Esophagus muscularis mucosa (tissue), 4 donors: Measurements from ENCODE around the gene TRIP13. TPM values are rescaled to one million over a fixed set of nuclear protein-coding genes. Genes with fewer than 3 reads are reported as not detected.

Source experiments
- DNase-seq: peaks from one replicate; pipeline ENCODE4 v3.0.0-alpha.2; 2017; ENCODE audit errors: extremely low spot score
- H3K27ac ChIP-seq, 4 donors: fragments of 200-600 bp; sonication (generic); replicated peaks in 1 of 4; 1 replicate in 3 of 4; 2 replicates in 1 of 4; pipeline ENCODE4 v1.5.1; 2016 to 2019; ENCODE audit warnings: mild to moderate bottlenecking in 1 of 4
- H3K27me3 ChIP-seq, 4 donors: fragments of 200-600 bp; sonication (generic); one replicate each; pipeline versions ENCODE4 v1.5.1 to v1.6.0; 2016 to 2019
- H3K36me3 ChIP-seq, 4 donors: fragments of 200-600 bp; sonication (generic); one replicate each; pipeline ENCODE4 v1.5.1; 2016 to 2019
- H3K4me1 ChIP-seq, 4 donors: fragments of 200-600 bp; sonication (generic); one replicate each; pipeline ENCODE4 v1.5.1; 2016 to 2019
- H3K4me3 ChIP-seq, 4 donors: fragments of 200-600 bp; sonication (generic); 1 replicate in 2 of 4; 2 replicates in 2 of 4; pipeline ENCODE4 v1.5.1; 2016 to 2019; ENCODE audit warnings: mild to moderate bottlenecking in 4 of 4, moderate library complexity in 1 of 4
- H3K9me3 ChIP-seq, 4 donors: fragments of 200-600 bp; sonication (generic); 1 replicate in 3 of 4; 2 replicates in 1 of 4; pipeline ENCODE4 v1.5.1; 2016 to 2019
- EP300 ChIP-seq: sonication (generic); formaldehyde crosslinking; IDR thresholded peaks from one replicate; pipeline ENCODE4 v1.6.1; 2017; ENCODE audit warnings: antibody characterized with exemption
- POLR2A ChIP-seq: fragments of 450-650 bp; IDR thresholded peaks from one replicate; pipeline ENCODE4 v1.6.1; 2017; ENCODE audit warnings: antibody characterized with exemption, moderate library complexity, mild to moderate bottlenecking, low read depth
- POLR2AphosphoS5 ChIP-seq, 2 donors: sonication (generic); formaldehyde crosslinking; IDR thresholded peaks; one replicate each; pipeline ENCODE4 v1.6.1; 2017; ENCODE audit warnings: antibody characterized with exemption in 2 of 2
- WGBS: methylation state at CpG from one replicate; pipeline ENCODE4 v1.1.5; 2018; 5-methylcytosine and 5-hydroxymethylcytosine counted together
- intact Hi-C: fragments of 100-400 bp; cut with DNase I; formaldehyde crosslinking; loops from one replicate; pipeline ENCODE4 v1.15.1; 2023
- total RNA-seq, 4 donors: library from RNA; depleted of rRNA; stranded (reverse); fragments of >200 nt; gene quantifications; one replicate each; pipeline versions ENCODE4 v1.1.0 to v1.2.1, GENCODE V29; 2016
- TF ChIP-seq, protein P1 (sequence below), 3 experiments: fragments of 200-600 bp in 2 of 3; fragments of 450-650 bp in 1 of 3; sonication (generic) in 2 of 3; IDR thresholded peaks; one replicate each; pipeline ENCODE4 v1.5.1; 2017 to 2019; ENCODE audit warnings: antibody characterized with exemption in 3 of 3, mild to moderate bottlenecking in 2 of 3, moderate library complexity in 1 of 3

TRIP13 gene
- total RNA-seq, 4 donors from 2014 or later: 0.65 to 0.92 (median 0.66) TPM; not detected in 1

DNA sequence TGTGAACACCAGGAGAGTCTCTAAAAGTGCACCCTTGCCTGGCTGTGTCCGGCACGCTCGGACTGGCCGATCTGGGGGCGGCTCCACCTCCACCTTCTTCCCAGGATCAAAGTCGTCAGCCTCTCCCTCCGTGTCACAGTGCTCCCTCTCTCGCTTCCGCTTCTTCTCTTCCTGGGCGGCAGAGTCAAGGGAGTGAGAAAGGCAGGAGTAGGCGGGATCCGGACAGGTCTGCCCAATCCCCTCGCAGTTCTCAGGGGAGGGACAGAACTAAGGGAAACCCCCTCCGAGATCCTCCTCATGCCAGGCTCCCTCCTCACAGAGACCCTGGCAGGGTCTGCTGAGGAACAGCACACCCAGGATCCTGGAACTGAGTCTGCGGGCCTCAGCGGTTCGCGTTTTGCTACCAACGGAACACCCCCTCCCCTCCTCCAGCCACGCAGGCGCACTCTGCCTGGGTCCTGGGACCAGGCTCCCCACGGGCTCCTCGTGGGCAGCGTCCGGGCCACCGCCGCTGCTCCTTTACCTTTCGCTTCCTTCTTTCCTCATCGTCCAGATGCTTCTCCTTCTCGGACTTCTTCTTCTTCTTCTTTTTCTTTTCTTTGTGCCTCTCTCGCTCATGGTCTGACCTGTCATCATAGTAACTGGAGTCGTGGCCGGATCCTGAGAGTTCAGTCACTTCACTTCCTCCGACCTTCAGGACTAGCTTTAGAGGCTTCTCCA is 1.4 kb upstream of the TRIP13 start:
- WGBS: 72% methylated on average over 32 of the region's 34 CpGs
- peak overlapping the region; percentile 68 to 98 (median 92) for H3K4me3 ChIP-seq
- intact Hi-C loops: no loop called here
- peaks cover 16 to 33% (median 25%) of the 10 kb centered on the region in 4 donors for H3K4me1 ChIP-seq
- DNase-seq: no peak
- no peaks in the 10 kb centered on the region for H3K27me3 ChIP-seq
- H3K9me3 ChIP-seq: no peaks in the 10 kb centered on the region
- peak overlapping the region; percentile 81 to 94 (median 91) for H3K27ac ChIP-seq
- H3K36me3 ChIP-seq: peaks cover 48 to 53% (median 50%) of the 10 kb centered on the region in 4 donors
- no peak for TF ChIP-seq POLR2AphosphoS5 (IDR thresholded peaks at IDR 0.05)
- TF ChIP-seq, protein P1, sequence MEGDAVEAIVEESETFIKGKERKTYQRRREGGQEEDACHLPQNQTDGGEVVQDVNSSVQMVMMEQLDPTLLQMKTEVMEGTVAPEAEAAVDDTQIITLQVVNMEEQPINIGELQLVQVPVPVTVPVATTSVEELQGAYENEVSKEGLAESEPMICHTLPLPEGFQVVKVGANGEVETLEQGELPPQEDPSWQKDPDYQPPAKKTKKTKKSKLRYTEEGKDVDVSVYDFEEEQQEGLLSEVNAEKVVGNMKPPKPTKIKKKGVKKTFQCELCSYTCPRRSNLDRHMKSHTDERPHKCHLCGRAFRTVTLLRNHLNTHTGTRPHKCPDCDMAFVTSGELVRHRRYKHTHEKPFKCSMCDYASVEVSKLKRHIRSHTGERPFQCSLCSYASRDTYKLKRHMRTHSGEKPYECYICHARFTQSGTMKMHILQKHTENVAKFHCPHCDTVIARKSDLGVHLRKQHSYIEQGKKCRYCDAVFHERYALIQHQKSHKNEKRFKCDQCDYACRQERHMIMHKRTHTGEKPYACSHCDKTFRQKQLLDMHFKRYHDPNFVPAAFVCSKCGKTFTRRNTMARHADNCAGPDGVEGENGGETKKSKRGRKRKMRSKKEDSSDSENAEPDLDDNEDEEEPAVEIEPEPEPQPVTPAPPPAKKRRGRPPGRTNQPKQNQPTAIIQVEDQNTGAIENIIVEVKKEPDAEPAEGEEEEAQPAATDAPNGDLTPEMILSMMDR (IDR thresholded peaks at IDR 0.05): no peak
- no peak for TF ChIP-seq POLR2A
- TF ChIP-seq EP300: no peak

DNA sequence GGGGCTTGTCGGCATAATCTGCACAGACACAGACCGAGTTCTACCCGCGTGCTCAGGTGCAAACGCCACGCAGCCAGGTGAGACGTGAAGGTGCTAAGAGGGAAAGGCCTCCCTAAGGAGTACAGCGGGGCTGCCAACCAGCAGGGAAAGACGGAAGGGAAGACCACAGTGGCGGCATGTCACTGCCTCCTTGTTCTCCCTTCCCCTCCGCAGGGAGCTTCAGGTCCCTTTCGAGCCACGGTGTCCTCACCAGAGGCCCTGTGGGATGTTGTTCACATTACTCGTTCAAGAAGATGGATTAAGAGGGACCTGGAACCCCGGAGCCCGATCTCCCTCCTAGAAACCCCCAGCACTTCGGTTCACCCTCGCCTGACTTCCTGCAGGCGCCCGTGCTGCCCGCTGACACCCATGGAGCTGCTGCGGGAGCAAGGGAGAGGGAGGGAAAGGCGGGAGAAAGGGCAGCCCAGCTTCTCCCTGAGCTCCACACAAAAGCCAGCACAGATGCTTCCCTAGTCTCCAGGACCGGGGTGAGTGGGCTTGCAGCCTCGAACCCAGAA is 769 bp upstream of the TRIP13 start:
- Histone ChIP-seq H3K27me3 (no peaks in the 10 kb centered on the region), H3K4me3 (peak overlapping the region; percentile 68 to 98 (median 92)), H3K27ac (peak overlapping the region; percentile 81 to 94 (median 91)), H3K9me3 (no peaks in the 10 kb centered on the region), H3K4me1 (peaks cover 16 to 33% (median 25%) of the 10 kb centered on the region in 4 donors), H3K36me3 (peaks cover 41 to 47% (median 44%) of the 10 kb centered on the region in 4 donors)
- no peak for DNase-seq
- no peak for TF ChIP-seq POLR2AphosphoS5 (IDR thresholded peaks at IDR 0.05)
- no peak for TF ChIP-seq EP300
- no peak for TF ChIP-seq POLR2A
- TF ChIP-seq, protein P1 (IDR thresholded peaks at IDR 0.05): no peak
- intact Hi-C loops: no loop called here
- 29% methylated on average over 9 of the region's 25 CpGs for WGBS

DNA sequence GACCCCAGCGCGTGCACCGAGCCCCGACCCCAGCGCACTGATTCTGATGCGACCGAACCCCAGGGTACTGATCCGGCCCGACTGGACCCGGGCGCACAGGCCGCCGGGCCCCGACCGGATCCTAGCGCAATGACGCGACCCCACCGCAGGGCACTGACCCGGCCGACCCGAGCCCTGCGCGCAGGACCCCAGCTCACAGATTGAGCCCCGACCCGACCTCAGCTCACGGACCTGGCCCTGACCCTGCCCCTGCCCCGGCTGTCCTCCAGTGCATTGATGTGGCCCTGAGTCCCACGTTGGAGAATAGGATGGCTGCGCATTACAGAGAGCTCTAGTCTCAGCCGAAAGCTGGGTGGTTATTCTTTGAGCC is 438 bp downstream of the TRIP13 start:
- H3K4me1 ChIP-seq: peaks cover 16 to 33% (median 25%) of the 10 kb centered on the region in 4 donors
- H3K4me3 ChIP-seq: peak overlapping the region; percentile 68 to 98 (median 92)
- TF ChIP-seq POLR2A (no peak), POLR2AphosphoS5 (IDR thresholded peaks at IDR 0.05) (no peak), EP300 (no peak)
- H3K27me3 ChIP-seq: no peaks in the 10 kb centered on the region
- no peaks in the 10 kb centered on the region for H3K9me3 ChIP-seq
- no peak for DNase-seq
- intact Hi-C loops: no loop called here
- WGBS: 4% methylated on average over 10 of the region's 31 CpGs
- peak overlapping the region in 3 of 4 donors; percentile 81 to 94 (median 92) for H3K27ac ChIP-seq
- H3K36me3 ChIP-seq: peaks cover 30 to 35% (median 32%) of the 10 kb centered on the region in 4 donors

DNA sequence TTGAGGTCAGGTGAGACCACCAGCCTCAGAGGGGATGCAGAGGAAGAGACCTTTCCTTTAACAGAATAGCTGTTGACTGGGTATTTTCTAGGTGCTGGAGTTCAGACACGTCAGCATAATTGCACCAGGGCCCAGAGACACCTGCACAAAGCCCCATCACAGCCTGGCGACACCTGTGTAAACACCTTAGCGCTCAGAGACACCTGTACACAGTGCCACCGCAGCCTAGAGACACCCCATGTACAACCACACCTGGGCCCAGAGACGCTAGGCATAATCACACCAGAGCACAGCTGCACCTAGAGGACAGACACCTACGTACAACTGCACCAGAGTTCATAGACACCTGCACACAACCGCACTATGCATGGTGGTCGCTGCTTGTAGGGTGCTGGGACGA is 1.0 kb downstream of the TRIP13 start:
- TF ChIP-seq, protein P1 (IDR thresholded peaks at IDR 0.05): no peak
- TF ChIP-seq POLR2AphosphoS5 (IDR thresholded peaks at IDR 0.05) (no peak), POLR2A (no peak), EP300 (no peak)
- WGBS: 71% methylated on average over 4 of the region's 9 CpGs
- Histone ChIP-seq H3K9me3 (no peaks in the 10 kb centered on the region), H3K36me3 (peaks cover 24 to 29% (median 26%) of the 10 kb centered on the region in 4 donors), H3K27me3 (no peaks in the 10 kb centered on the region), H3K4me3 (peak overlapping the region in 2 of 4 donors; percentile 93 to 98), H3K27ac (no peak overlapping the region), H3K4me1 (peaks cover 16 to 33% (median 25%) of the 10 kb centered on the region in 4 donors)
- DNase-seq: no peak
- intact Hi-C loops: no loop called here

DNA sequence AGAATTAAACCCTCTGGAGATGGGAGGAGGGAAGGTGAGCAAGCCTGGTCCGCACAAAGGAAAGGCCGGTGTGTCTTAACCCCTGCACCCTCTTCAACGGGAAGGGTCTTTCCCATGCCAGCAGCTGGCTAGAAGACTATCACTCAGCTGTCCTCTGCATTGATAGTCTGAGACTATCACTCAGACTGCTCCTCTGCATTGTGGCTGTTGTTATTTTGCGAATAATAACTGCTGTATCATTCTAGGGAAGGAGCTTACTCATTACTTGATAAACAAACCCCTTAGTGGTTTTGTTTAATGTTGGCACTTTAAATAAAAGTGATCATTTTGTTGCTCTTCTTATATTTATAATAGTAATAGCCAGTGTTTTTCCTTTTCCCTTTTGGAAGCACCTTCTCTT is 8.1 kb downstream of the TRIP13 start:
- DNase-seq: no peak
- H3K36me3 ChIP-seq: no peaks in the 10 kb centered on the region
- TF ChIP-seq, protein P1 (IDR thresholded peaks at IDR 0.05): no peak
- no peak for TF ChIP-seq POLR2A
- no peak for TF ChIP-seq EP300
- no peak for TF ChIP-seq POLR2AphosphoS5 (IDR thresholded peaks at IDR 0.05)
- H3K4me3 ChIP-seq: no peak overlapping the region
- WGBS: 77% methylated on average over 3 of the region's 4 CpGs
- H3K27me3 ChIP-seq: no peaks in the 10 kb centered on the region
- H3K4me1 ChIP-seq: peaks cover 0 to 6% (median 5%) of the 10 kb centered on the region in 4 donors
- intact Hi-C loops: loop anchor here (5.0 to 10.0 kb wide), 2 partner anchors 228 to 456 kb away; partner anchors contain the start of gene EXOC3
- H3K9me3 ChIP-seq: no peaks in the 10 kb centered on the region
- H3K27ac ChIP-seq: no peak overlapping the region
